ENCODE measurements around the gene SNCA.

Gene SNCA

DNA sequence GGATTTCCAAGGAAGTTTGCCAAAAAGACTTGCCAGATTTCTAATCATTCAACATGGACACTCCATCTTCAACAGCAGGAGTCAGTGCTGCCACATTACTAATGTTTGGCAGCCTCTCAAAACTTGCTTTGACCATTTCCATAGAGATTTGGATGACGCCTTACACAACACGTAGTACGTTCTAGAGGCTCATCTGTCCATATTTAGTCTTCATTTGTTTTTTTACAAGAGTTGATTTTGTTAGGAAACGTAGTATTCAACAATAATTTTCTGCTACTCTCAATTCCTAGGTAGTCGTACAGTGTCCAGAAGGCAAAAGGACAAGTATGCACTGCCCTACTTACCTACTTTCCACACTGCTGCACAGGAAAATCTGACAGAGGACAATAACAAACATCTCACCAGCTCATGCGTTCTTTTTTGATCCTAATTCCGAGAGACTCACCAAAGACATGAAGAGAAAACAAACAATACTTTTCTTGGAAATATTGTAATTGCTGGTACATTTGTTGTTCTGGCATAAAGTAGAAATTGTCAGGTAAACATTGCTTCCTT lies 117.3 kb downstream of the SNCA start:
- POLR2A ChIA-PET (ENCODE audit: low non-redundant PET) = no interaction called here
- CTCF ChIA-PET = interaction anchor here (0.8 kb wide), 1 partner anchor 26 kb away, joined by 3 read pairs; no protein-coding TSS in a partner anchor
- H3K27ac ChIP-seq = no peak overlapping the region
- TF ChIP-seq CTCF (conservative IDR thresholded peaks at IDR 0.05; ENCODE audit: low read depth) = no peak
- DNase-seq (ENCODE audit: low spot score) = no peak

GRCh38 chr4:89716893-89717292 lies 120.1 kb downstream of the SNCA start:
- TF ChIP-seq CTCF (conservative IDR thresholded peaks at IDR 0.05; ENCODE audit: low read depth) = no peak
- ChIA-PET CTCF (no interaction called here), POLR2A (ENCODE audit: low non-redundant PET) (no interaction called here)
- H3K27ac ChIP-seq = no peak overlapping the region
- DNase-seq (ENCODE audit: low spot score) = no peak

GRCh38 chr4:89715631-89716030 lies 121.3 kb downstream of the SNCA start:
- no peak overlapping the region for H3K27ac ChIP-seq
- DNase-seq (ENCODE audit: low spot score) = no peak
- POLR2A ChIA-PET (ENCODE audit: low non-redundant PET) = no interaction called here
- TF ChIP-seq CTCF (conservative IDR thresholded peaks at IDR 0.05; ENCODE audit: low read depth) = no peak
- CTCF ChIA-PET = no interaction called here

DNA sequence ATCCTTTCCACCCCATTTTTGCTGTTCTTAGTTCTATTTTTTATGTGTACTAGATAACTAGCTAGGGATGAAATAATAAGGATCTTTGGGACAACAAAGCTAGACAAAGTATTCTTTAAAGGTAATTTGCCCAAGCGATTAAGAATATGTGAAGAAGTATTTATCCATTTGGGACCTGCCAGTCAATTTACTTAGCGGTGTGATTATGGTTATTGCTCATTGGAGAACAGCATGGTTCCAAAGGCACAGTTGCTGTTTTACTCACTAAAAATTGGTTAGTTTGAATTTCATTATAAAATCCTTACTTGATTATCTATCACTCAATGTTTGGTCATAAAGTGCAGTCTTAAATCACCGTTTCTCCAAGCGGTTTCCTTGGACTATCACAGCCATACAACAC lies 124.1 kb downstream of the SNCA start:
- CTCF ChIA-PET = interaction anchor here (0.8 kb wide), 1 partner anchor 10 kb away, joined by 4 read pairs; no protein-coding TSS in a partner anchor
- POLR2A ChIA-PET (ENCODE audit: low non-redundant PET) = no interaction called here
- no peak for DNase-seq (ENCODE audit: low spot score)
- TF ChIP-seq CTCF (conservative IDR thresholded peaks at IDR 0.05; ENCODE audit: low read depth) = no peak
- no peak overlapping the region for H3K27ac ChIP-seq

- DNase-seq (ENCODE audit: low spot score) = no peak
- TF ChIP-seq CTCF (conservative IDR thresholded peaks at IDR 0.05; ENCODE audit: low read depth) = no peak
- POLR2A ChIA-PET (ENCODE audit: low non-redundant PET) = no interaction called here
- no peak overlapping the region for H3K27ac ChIP-seq
- CTCF ChIA-PET = interaction anchor here (0.6 kb wide), 1 partner anchor 39 kb away, joined by 3 read pairs; no protein-coding TSS in a partner anchor
Measured at GRCh38 chr4:89712141-89712540, 124.8 kb downstream of the SNCA start.

DNA sequence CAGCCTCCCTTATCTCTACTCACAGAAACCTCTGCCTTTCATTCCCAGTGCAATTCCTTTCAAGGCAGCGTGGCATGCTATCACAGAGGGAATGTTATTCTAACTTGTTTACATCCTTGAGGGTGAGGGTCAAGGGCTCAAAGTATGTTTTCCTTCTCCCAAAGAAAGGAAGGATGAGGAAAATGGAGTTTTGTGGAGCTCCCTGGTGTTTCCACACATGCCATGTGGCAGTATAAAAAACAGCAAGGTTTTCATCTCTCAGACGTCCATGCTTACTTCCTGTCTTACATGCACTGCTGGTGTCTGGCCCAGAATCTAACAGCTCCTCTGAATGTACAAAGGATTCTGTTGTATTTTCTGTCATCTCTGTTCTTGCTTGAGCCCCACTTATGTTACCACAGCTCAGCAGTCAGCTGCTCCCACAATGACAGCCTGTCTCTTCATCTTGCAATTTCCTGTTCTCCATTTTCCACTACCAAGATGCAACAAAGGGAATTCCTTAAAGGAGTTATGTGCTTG lies 128.0 kb downstream of the SNCA start:
- CTCF ChIA-PET = no interaction called here
- no peak for TF ChIP-seq CTCF (conservative IDR thresholded peaks at IDR 0.05; ENCODE audit: low read depth)
- POLR2A ChIA-PET (ENCODE audit: low non-redundant PET) = no interaction called here
- DNase-seq (ENCODE audit: low spot score) = no peak
- no peak overlapping the region for H3K27ac ChIP-seq
